IPS-20b (cell line): Measurements from ENCODE around the gene MYO5B.

ENCODE experiments used
- H3K27ac ChIP-seq: one replicate; pipeline ENCODE4 v1.5.1; 2013; ENCODE audit warnings: low read length
- H3K27me3 ChIP-seq: 2 replicates; pipeline ENCODE4 v1.6.1; 2013; ENCODE audit warnings: mild to moderate bottlenecking, low read length, inconsistent platforms; ENCODE audit not compliant: insufficient read depth
- H3K36me3 ChIP-seq: 2 replicates; pipeline ENCODE4 v1.6.1; 2013; ENCODE audit warnings: low read depth, mild to moderate bottlenecking, inconsistent platforms, low read length, moderate library complexity; ENCODE audit not compliant: insufficient read depth
- H3K4me1 ChIP-seq: 2 replicates; pipeline ENCODE4 v1.6.1; 2013; ENCODE audit warnings: mild to moderate bottlenecking, control low read depth, inconsistent platforms, low read length, moderate library complexity; ENCODE audit not compliant: insufficient read depth
- H3K4me3 ChIP-seq: 2 replicates; pipeline ENCODE4 v1.5.1; 2013; ENCODE audit warnings: mild to moderate bottlenecking, low read length, inconsistent platforms
- H3K9ac ChIP-seq: 2 replicates; pipeline ENCODE4 v1.6.1; 2013; ENCODE audit warnings: low read depth, mild to moderate bottlenecking, inconsistent platforms, low read length, moderate library complexity
- H3K9me3 ChIP-seq: 2 replicates; pipeline ENCODE4 v1.6.1; 2013; ENCODE audit warnings: mild to moderate bottlenecking, low read depth, low read length, inconsistent platforms; ENCODE audit not compliant: insufficient read depth

MYO5B gene

DNA sequence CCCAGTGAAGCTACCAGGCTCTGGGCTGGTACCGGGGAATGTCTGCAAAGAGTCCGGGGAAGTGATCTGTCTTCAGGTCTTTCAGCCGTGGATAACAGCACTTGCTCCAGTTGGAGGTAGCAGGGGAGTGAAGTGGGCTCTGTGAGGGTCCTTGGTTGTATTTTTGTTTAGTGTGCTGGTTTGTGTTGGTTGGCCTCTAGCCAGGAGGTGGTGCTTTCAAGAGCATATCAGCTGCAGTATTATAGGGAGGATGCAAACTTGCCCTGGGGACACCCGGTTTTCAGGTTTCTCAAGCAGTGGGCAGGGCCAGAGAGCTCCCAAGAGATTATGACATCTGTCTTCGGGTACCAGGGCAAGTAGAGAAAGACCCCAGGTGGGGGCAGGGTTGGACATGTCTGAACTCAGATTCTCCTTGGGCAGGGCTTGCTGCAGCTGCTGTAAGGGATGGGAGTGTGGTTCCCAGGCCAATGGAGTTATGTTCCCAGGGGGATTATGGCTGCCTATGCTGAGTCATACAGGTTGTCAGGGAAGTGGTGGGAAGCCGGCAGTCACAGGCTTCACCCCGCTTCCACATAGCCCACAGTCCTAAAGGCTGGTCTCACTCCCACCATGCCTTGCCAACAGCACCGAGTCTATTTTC is 416.0 kb downstream of the MYO5B start:
- H3K27me3 ChIP-seq, result no peaks in the 10 kb centered on the region
- H3K9me3 ChIP-seq, result peaks cover 4% of the 10 kb centered on the region; the same call in 1 of the 2 replicates
- no peak overlapping the region for H3K4me3 ChIP-seq
- H3K4me1 ChIP-seq, result no peaks in the 10 kb centered on the region
- no peak overlapping the region for H3K27ac ChIP-seq
- no peak overlapping the region for H3K9ac ChIP-seq
- peaks cover 37% of the 10 kb centered on the region for H3K36me3 ChIP-seq
